ES-I3 (cell line): ENCODE results near the gene FCRL3.
"Not testable (repeated sequence)": the region's sequence is repeated elsewhere in the genome, so short reads cannot be mapped to it uniquely, and the experiment has no call there.

Experiments used
- H3K36me3 ChIP-seq: 2 replicates; pipeline ENCODE4 v1.6.1; 2013; ENCODE audit warnings: mild to moderate bottlenecking, low read length, control low read depth, moderate library complexity; ENCODE audit not compliant: insufficient read depth
- H3K4me1 ChIP-seq: 2 replicates; pipeline ENCODE4 v1.6.1; 2013; ENCODE audit warnings: mild to moderate bottlenecking, control low read depth, low read length; ENCODE audit not compliant: insufficient read depth
- H3K9ac ChIP-seq: 2 replicates; pipeline ENCODE4 v1.6.1; 2013; ENCODE audit warnings: low read depth, mild to moderate bottlenecking, low read length, moderate library complexity
- H3K9me3 ChIP-seq: 2 replicates; pipeline ENCODE4 v1.6.1; 2013; ENCODE audit warnings: mild to moderate bottlenecking, low read length, moderate library complexity; ENCODE audit not compliant: control insufficient read depth, insufficient read depth

Gene FCRL3

DNA sequence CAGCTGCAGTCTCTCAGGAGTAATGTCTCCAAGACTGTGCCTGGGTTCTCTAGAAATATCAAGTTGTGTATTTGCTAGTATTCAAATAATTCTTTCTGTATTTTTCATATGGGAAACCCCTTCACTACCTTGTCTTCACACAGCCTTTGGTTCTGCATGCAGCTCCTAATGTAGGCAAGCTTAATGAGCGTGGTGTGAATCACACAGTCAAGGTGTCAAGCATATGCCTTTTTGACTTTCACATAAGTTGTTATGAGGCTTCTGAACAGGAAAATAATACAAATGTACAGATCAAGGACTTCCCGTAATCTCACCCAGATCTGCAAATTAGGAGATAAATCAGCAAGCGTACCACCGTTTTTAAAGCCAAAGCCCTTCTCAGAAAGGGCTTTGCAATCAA, at the start of gene FCRL3:
TSS of gene FCRL3 (minus strand) at position 38 of the 400 bp plus-strand sequence. CDS start 280 bp downstream, outside the sequence.
- no peak within 1 kb of the TSS for H3K9ac ChIP-seq
- H3K4me1 ChIP-seq, result peaks cover 11% of the 10 kb centered on the region; the same call in 1 of the 2 replicates
- no peaks in the 10 kb centered on the region for H3K9me3 ChIP-seq
- no peaks in the 10 kb centered on the region for H3K36me3 ChIP-seq

GRCh38 chr1:157748262-157748817, 47.8 kb upstream of the FCRL3 start:
- Histone ChIP-seq H3K9me3 (no peaks in the 10 kb centered on the region), H3K9ac (no peak overlapping the region), H3K36me3 (no peaks in the 10 kb centered on the region), H3K4me1 (peaks cover 14% of the 10 kb centered on the region; the same call in 1 of the 2 replicates)

- H3K36me3 ChIP-seq, result no peaks in the 10 kb centered on the region
- no peak overlapping the region for H3K9ac ChIP-seq
- no peaks in the 10 kb centered on the region for H3K9me3 ChIP-seq
- H3K4me1 ChIP-seq, result no peaks in the 10 kb centered on the region; the same call in 1 of the 2 replicates
Observed at GRCh38 chr1:157739229-157739901, 38.8 kb upstream of the FCRL3 start.

DNA sequence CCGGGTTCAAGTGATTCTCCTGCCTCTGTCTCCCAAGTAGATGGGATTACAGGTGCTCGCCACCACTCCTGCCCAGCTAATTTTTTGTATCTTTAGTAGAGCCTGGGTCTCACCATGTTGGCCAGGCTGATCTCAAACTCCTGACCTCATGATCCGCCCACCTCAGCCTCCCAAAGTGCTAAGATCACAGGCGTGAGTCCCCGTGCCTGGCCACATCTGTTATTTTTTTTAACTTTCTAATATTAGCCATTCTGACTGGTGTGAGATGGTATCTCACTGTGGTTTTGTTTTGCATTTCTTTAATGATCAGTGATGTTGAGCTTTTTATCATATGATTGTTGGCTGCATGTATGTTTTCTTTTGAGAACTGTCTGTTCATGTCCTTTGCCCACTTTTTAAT, 35.4 kb upstream of the FCRL3 start:
- not testable (repeated sequence) for H3K9ac ChIP-seq, H3K36me3 ChIP-seq, H3K9me3 ChIP-seq, H3K4me1 ChIP-seq

DNA sequence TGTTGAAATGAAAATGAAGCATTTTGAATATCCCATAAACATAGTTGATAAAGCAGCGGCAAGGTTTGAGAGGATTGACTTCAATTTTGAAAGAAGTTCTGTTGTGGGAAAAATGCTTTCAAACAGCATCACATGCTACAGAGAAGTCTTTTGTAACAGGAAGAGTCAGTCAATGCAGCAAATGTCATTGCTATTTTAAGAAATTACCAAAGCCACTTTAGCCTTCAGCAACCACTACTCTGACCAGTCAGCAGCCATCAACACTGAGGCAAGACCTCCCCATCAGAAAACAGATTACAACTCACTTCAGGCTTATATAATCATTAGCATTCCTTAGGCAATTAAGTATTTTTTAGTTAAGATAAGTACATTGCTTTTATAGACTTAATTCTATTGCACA, 33.8 kb upstream of the FCRL3 start:
- H3K9ac ChIP-seq, result no peak overlapping the region
- no peaks in the 10 kb centered on the region for H3K36me3 ChIP-seq
- H3K4me1 ChIP-seq, result no peaks in the 10 kb centered on the region
- H3K9me3 ChIP-seq, result no peaks in the 10 kb centered on the region

DNA sequence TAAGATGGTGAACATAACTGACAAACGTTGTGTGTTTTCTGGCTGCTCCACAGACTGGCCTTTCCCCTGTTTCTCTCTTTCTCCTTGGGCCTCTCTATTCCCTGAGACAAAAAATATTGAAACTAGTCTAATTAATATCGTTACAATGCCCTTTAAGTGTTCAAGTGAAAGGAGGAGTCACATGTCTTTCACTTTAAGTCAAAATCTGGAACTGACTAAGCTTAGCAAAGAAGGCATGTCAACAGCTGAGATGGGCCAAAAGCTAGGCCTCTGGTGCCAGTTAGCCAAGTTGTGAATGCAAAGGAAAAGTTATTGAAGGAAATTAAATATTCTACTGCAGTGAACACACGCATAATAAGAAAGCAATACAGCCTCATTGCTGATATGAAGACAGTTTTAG, 32.2 kb upstream of the FCRL3 start:
- H3K9me3 ChIP-seq, result no peaks in the 10 kb centered on the region
- no peaks in the 10 kb centered on the region for H3K4me1 ChIP-seq
- H3K9ac ChIP-seq, result no peak overlapping the region
- H3K36me3 ChIP-seq, result no peaks in the 10 kb centered on the region

DNA sequence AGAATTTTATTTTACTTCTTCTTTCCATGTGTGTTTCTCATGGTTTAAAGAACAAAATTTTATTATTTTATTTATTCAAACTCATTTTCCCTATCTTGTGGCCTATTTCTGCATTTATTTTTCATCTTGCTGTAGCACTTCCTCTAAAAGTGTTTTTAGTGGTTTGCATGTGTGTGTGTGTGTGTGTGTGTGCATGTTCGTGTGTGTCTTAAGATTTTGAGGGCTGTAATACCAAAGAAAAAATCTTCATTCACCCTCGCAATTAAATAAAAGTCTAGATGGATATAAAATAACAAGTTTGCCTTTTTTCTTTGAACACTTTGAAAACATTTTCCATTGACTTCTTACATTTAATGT, 24.6 kb upstream of the FCRL3 start:
- Histone ChIP-seq H3K9me3 (peaks cover 20% of the 10 kb centered on the region), H3K4me1 (no peaks in the 10 kb centered on the region), H3K36me3 (no peaks in the 10 kb centered on the region), H3K9ac (no peak overlapping the region)

GRCh38 chr1:157724537-157725220, 24.1 kb upstream of the FCRL3 start:
- peaks cover 20% of the 10 kb centered on the region for H3K9me3 ChIP-seq
- H3K9ac ChIP-seq, result no peak overlapping the region
- no peaks in the 10 kb centered on the region for H3K4me1 ChIP-seq
- no peaks in the 10 kb centered on the region for H3K36me3 ChIP-seq

GRCh38 chr1:157723157-157723556, 22.6 kb upstream of the FCRL3 start:
- Histone ChIP-seq H3K9me3 (peaks cover 20% of the 10 kb centered on the region), H3K4me1 (no peaks in the 10 kb centered on the region), H3K36me3 (no peaks in the 10 kb centered on the region), H3K9ac (no peak overlapping the region)

- Histone ChIP-seq H3K4me1 (no peaks in the 10 kb centered on the region), H3K9ac (no peak overlapping the region), H3K36me3 (no peaks in the 10 kb centered on the region), H3K9me3 (peaks cover 20% of the 10 kb centered on the region)
Observed at GRCh38 chr1:157721985-157722384, 21.4 kb upstream of the FCRL3 start.

DNA sequence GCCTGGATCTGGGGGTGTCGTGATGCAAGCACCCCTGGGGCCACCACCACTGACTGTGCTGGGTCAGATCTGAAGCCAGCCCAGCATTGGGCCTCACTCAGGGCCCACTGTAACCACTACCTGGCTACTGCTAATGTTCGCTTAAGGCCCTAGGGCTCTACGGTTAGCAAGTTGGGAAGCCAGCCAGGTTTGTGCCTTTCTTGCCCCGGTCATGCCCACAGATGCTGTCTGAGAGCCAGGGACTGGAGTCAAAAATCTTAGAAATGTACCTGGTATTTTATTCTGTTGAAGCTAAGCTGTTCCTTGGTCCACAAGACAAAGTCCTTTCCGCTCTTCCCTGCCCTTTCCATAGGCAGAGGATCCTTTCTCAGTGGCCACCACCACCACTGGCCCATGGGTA, 15.2 kb upstream of the FCRL3 start:
- Histone ChIP-seq H3K9ac (no peak overlapping the region), H3K9me3 (peaks cover under 1% of the 10 kb centered on the region; the same call in 1 of the 2 replicates), H3K4me1 (no peaks in the 10 kb centered on the region), H3K36me3 (no peaks in the 10 kb centered on the region)

- no peak overlapping the region for H3K9ac ChIP-seq
- H3K9me3 ChIP-seq, result no peaks in the 10 kb centered on the region
- H3K36me3 ChIP-seq, result no peaks in the 10 kb centered on the region
- no peaks in the 10 kb centered on the region for H3K4me1 ChIP-seq
Observed at GRCh38 chr1:157711802-157712201, 11.2 kb upstream of the FCRL3 start.

- H3K9me3 ChIP-seq, result no peaks in the 10 kb centered on the region
- no peak overlapping the region for H3K9ac ChIP-seq
- no peaks in the 10 kb centered on the region for H3K4me1 ChIP-seq
- no peaks in the 10 kb centered on the region for H3K36me3 ChIP-seq
Observed at GRCh38 chr1:157704878-157705277, 4.3 kb upstream of the FCRL3 start.

DNA sequence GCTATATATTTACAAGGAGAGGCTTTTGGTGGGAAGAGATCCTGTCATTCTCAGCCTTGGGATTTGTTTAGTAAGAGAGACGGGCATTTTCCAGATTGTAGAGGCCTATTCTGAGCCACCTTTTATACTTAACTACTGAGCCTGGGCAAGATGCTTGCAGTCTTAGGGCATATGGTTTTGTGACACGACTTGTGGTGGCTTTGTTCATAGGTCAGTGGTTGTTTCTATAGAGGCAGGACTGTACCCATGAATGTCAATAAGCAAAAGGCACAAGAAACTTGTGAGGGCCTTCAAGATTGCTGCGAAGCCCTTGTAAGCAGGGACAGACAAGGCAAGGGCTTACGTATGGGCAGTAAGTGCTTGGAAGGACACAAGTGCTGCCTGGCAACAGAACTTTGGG, 3.4 kb upstream of the FCRL3 start:
- H3K4me1 ChIP-seq, result no peaks in the 10 kb centered on the region
- H3K9me3 ChIP-seq, result no peaks in the 10 kb centered on the region
- H3K9ac ChIP-seq, result no peak overlapping the region
- no peaks in the 10 kb centered on the region for H3K36me3 ChIP-seq

DNA sequence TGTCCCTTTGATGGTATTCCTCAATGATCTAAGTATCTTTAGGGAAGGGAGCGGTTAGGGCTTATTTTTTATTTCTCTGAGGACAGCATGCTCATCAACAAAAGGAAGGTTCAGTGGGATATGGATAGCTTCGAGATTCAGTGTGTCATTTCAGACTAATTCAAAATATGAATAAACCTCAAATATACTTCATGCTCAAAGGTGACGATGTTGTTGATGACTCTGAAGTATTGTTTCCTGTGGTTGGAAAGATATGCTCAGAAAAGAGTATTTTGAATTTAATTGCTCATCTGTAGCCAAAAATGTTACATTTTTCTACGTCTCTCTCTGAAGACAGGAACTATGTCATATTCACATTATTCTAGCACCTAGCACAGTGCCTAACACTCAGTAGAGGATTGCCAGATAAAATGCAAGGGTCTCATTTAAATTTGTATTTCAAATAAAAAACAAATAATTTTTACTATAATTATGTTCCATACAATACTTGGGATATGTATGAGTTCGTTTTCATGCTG, 1.8 kb upstream of the FCRL3 start:
- Histone ChIP-seq H3K36me3 (no peaks in the 10 kb centered on the region), H3K4me1 (peaks cover 11% of the 10 kb centered on the region; the same call in 1 of the 2 replicates), H3K9ac (no peak overlapping the region), H3K9me3 (no peaks in the 10 kb centered on the region)
